Measurements from ENCODE around the gene REC114. TPM values are rescaled to one million over a fixed set of nuclear protein-coding genes. Genes with fewer than 3 reads are reported as not detected.

Gene REC114
- polyA plus RNA-seq, 1 experiment = not detected

GRCh38 chr15:73550190-73550589 is 107.2 kb downstream of the REC114 start:
- Histone ChIP-seq H3K4me3 (ENCODE audit: low read depth, low read length) (no peak overlapping the region), H3K36me3 (ENCODE audit: control insufficient read depth, insufficient read depth, low read length) (peaks cover 3% of the 10 kb centered on the region; the same call in 1 of the 2 replicates), H3K27me3 (ENCODE audit: control insufficient read depth, insufficient read depth, low read length) (no peaks in the 10 kb centered on the region)
- no peak for DNase-seq (ENCODE audit: low read depth)
- ChIA-PET CTCF (interaction anchor here (0.5 to 1.7 kb wide), 4 partner anchors 10 to 309 kb away, joined by 3 to 7 read pairs (median 4); no protein-coding TSS in a partner anchor), POLR2A (no interaction called here)
- no peak for TF ChIP-seq CTCF (IDR thresholded peaks at IDR 0.05; ENCODE audit: insufficient read depth, low read depth, low read length)

- Histone ChIP-seq H3K4me3 (ENCODE audit: low read depth, low read length) (no peak overlapping the region), H3K36me3 (ENCODE audit: control insufficient read depth, insufficient read depth, low read length) (peaks cover 8% of the 10 kb centered on the region), H3K27me3 (ENCODE audit: control insufficient read depth, insufficient read depth, low read length) (no peaks in the 10 kb centered on the region)
- no peak for TF ChIP-seq CTCF (IDR thresholded peaks at IDR 0.05; ENCODE audit: insufficient read depth, low read depth, low read length)
- ChIA-PET CTCF (interaction anchor here (1.7 kb wide), 1 partner anchor 82 kb away, joined by 5 read pairs; no protein-coding TSS in a partner anchor), POLR2A (no interaction called here)
- DNase-seq (ENCODE audit: low read depth) = no peak
Observed at GRCh38 chr15:73555080-73555479, 112.1 kb downstream of the REC114 start.

- POLR2A ChIA-PET = no interaction called here
- no peak for DNase-seq (ENCODE audit: low read depth)
- CTCF ChIA-PET = interaction anchor here (0.9 to 8.1 kb wide), 4 partner anchors 10 to 140 kb away, joined by 3 to 130 read pairs (median 26); partner anchors contain the start of gene NPTN
- H3K36me3 ChIP-seq (ENCODE audit: control insufficient read depth, insufficient read depth, low read length) = peaks cover 9% of the 10 kb centered on the region
- H3K27me3 ChIP-seq (ENCODE audit: control insufficient read depth, insufficient read depth, low read length) = no peaks in the 10 kb centered on the region
- no peak for TF ChIP-seq CTCF (IDR thresholded peaks at IDR 0.05; ENCODE audit: insufficient read depth, low read depth, low read length)
- no peak overlapping the region for H3K4me3 ChIP-seq (ENCODE audit: low read depth, low read length)
Observed at GRCh38 chr15:73558529-73558928, 115.6 kb downstream of the REC114 start.

- Histone ChIP-seq H3K27me3 (ENCODE audit: control insufficient read depth, insufficient read depth, low read length) (no peaks in the 10 kb centered on the region), H3K36me3 (ENCODE audit: control insufficient read depth, insufficient read depth, low read length) (peaks cover 5% of the 10 kb centered on the region), H3K4me3 (ENCODE audit: low read depth, low read length) (no peak overlapping the region)
- ChIA-PET CTCF (interaction anchor here (0.6 to 8.1 kb wide), 14 partner anchors 9 to 958 kb away, joined by 3 to 130 read pairs (median 5); partner anchors contain the start of genes CD276 and NPTN), POLR2A (interaction anchor here (0.6 kb wide), 1 partner anchor 76 kb away, joined by 4 read pairs; no protein-coding TSS in a partner anchor)
- no peak for DNase-seq (ENCODE audit: low read depth)
- peak; percentile 50 for TF ChIP-seq CTCF (IDR thresholded peaks at IDR 0.05; ENCODE audit: insufficient read depth, low read depth, low read length)
Observed at GRCh38 chr15:73560501-73561117, 117.6 kb downstream of the REC114 start.

- no peaks in the 10 kb centered on the region for H3K27me3 ChIP-seq (ENCODE audit: control insufficient read depth, insufficient read depth, low read length)
- peak; percentile 11 for DNase-seq (ENCODE audit: low read depth)
- TF ChIP-seq CTCF (IDR thresholded peaks at IDR 0.05; ENCODE audit: insufficient read depth, low read depth, low read length) = peak; percentile 43; the same call in 1 of the 2 replicates
- CTCF ChIA-PET = interaction anchor here (0.9 to 8.1 kb wide), 3 partner anchors 73 to 141 kb away, joined by 3 to 130 read pairs (median 4); partner anchors contain the start of gene NPTN
- H3K4me3 ChIP-seq (ENCODE audit: low read depth, low read length) = no peak overlapping the region
- POLR2A ChIA-PET = no interaction called here
- H3K36me3 ChIP-seq (ENCODE audit: control insufficient read depth, insufficient read depth, low read length) = peaks cover 7% of the 10 kb centered on the region
Observed at GRCh38 chr15:73564255-73564654, 121.3 kb downstream of the REC114 start.
